ENCODE measurements around the gene ABCC6.

DNA sequence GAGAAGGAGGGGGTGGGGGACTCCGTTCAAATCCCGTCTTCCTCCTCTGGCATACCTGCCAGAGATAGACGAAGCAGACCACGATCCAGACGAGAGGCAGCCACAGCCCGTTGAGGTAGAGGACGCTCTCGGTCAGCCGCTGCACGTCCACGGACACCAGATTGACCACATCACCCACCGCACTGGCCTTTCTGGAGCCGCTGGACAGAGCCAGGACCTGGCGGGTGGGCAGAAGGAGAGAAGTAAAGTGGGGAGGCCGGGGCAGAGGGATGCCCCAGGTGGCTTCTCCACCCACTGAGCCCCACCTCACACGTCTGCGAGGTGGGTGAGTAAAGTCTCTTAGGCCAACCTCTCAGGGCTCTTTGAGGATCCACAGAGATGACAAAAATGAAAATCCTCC, 25.3 kb downstream of the ABCC6 start:
- TF ChIP-seq CTCF (IDR thresholded peaks at IDR 0.05; ENCODE audit: borderline replicate concordance, extremely low read depth, low read length, poor library complexity, severe bottlenecking) (no peak), EZH2 (IDR thresholded peaks at IDR 0.05; ENCODE audit: borderline replicate concordance, low read depth, low read length, severe bottlenecking) (no peak)
